ENCODE measurements around the gene KLHL3.

DNA sequence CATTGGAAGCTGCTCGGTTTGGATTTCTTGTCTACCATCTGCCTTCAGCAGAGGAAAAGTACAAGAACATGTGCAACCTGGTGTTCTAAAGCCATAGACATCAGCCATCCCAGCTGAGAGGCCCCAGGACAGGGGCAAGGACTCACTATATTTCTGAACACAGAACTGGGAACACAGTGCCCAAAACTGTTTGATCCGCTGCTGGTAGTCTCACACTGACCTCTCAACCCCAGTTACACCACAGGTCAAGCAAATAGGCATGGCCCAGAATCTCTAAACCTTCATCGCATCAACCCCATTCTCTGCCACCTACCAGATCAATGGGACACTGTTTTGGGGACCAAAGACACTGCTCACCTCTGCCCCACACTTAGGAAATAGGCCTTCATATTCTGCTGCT is 2.0 kb downstream of the KLHL3 start:
- TF ChIP-seq, protein P1, sequence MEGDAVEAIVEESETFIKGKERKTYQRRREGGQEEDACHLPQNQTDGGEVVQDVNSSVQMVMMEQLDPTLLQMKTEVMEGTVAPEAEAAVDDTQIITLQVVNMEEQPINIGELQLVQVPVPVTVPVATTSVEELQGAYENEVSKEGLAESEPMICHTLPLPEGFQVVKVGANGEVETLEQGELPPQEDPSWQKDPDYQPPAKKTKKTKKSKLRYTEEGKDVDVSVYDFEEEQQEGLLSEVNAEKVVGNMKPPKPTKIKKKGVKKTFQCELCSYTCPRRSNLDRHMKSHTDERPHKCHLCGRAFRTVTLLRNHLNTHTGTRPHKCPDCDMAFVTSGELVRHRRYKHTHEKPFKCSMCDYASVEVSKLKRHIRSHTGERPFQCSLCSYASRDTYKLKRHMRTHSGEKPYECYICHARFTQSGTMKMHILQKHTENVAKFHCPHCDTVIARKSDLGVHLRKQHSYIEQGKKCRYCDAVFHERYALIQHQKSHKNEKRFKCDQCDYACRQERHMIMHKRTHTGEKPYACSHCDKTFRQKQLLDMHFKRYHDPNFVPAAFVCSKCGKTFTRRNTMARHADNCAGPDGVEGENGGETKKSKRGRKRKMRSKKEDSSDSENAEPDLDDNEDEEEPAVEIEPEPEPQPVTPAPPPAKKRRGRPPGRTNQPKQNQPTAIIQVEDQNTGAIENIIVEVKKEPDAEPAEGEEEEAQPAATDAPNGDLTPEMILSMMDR (conservative IDR thresholded peaks at IDR 0.05; ENCODE audit: low read depth, low read length), result no peak
- TF ChIP-seq EZH2phosphoT487 (IDR thresholded peaks at IDR 0.05; ENCODE audit: borderline replicate concordance, low read length) (no peak), EZH2 (IDR thresholded peaks at IDR 0.05; ENCODE audit: low read length, unreplicated experiment) (no peak)

Data from PC-3 (cell line).